ENCODE results near the gene NME8. TPM values are rescaled to one million over a fixed set of nuclear protein-coding genes. Genes with fewer than 3 reads are reported as not detected.

NME8 gene
- total RNA-seq = not detected in 2 replicates

GRCh38 chr7:37848297-37848696, at the start of gene NME8:
NME8 (plus strand) TSS chr7:37848597; CDS start chr7:37850267, 1,670 bp downstream.

GRCh38 chr7:37916673-37917660, 68.6 kb downstream of the NME8 start, which contains the start of gene SFRP4:
SFRP4 (minus strand) TSS chr7:37916817; CDS start chr7:37916537, 280 bp downstream.

GRCh38 chr7:37920305-37920848, 72.0 kb downstream of the NME8 start, which contains the start of gene EPDR1:
EPDR1 (plus strand) TSS chr7:37920640; CDS start chr7:37920940, 300 bp downstream.

Other genes with a start within 250 kb of the NME8 start
- gene GPR141, start 164.8 kb upstream of the NME8 start, total RNA-seq = not detected in 2 replicates
- not detected in 2 replicates for gene SFRP4, start 68.2 kb downstream of the NME8 start, total RNA-seq
- gene EPDR1, start 72.0 kb downstream of the NME8 start, total RNA-seq = 1.3 and 3.2 TPM in 2 replicates